OCI-LY7 (cell line): Measurements from ENCODE around the gene SYT13.

Experiments used
- EZH2phosphoT487 ChIP-seq: fragments of 200-600 bp; sonication (generic); IDR thresholded peaks from 2 replicates; pipeline ENCODE4 v1.6.1; 2018; ENCODE audit warnings: low read depth, borderline replicate concordance, mild to moderate bottlenecking, mixed run types, antibody characterized with exemption, low read length, moderate library complexity, mixed read lengths
- TF ChIP-seq, protein P1 (sequence below): fragments of 200-600 bp; sonication (generic); conservative IDR thresholded peaks from 2 replicates; pipeline ENCODE4 v1.5.1; 2014; ENCODE audit warnings: mild to moderate bottlenecking, antibody characterized with exemption, low read length, moderate library complexity, mixed read lengths

DNA sequence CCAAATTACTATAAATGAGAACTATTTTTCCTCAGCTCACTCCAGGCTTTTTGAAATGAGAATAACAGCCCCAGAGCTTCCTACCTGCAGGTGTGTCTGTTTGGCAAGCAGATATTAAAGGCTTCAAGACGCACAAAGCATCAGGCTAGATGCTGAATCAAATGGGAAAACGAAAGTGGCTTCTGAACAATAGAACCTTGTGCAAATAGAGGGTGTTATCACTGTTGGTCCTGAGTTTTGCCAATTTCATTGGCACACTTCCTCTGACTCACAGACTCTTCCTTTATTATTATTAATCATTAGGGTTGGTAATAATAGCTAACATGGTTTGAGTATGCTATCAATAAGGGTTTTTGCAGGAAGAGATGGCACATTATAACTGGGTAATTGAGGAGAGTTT is 13.4 kb downstream of the SYT13 start:
- no peak for TF ChIP-seq EZH2phosphoT487
- TF ChIP-seq, protein P1, sequence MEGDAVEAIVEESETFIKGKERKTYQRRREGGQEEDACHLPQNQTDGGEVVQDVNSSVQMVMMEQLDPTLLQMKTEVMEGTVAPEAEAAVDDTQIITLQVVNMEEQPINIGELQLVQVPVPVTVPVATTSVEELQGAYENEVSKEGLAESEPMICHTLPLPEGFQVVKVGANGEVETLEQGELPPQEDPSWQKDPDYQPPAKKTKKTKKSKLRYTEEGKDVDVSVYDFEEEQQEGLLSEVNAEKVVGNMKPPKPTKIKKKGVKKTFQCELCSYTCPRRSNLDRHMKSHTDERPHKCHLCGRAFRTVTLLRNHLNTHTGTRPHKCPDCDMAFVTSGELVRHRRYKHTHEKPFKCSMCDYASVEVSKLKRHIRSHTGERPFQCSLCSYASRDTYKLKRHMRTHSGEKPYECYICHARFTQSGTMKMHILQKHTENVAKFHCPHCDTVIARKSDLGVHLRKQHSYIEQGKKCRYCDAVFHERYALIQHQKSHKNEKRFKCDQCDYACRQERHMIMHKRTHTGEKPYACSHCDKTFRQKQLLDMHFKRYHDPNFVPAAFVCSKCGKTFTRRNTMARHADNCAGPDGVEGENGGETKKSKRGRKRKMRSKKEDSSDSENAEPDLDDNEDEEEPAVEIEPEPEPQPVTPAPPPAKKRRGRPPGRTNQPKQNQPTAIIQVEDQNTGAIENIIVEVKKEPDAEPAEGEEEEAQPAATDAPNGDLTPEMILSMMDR, result no peak
